GM12873 (cell line): ENCODE measurements around the gene PAWR.

ENCODE experiments used
- CTCF ChIP-seq: IDR thresholded peaks from 2 replicates; pipeline ENCODE4 v1.5.1; 2012; ENCODE audit warnings: low read depth, mild to moderate bottlenecking, moderate library complexity, low read length, control low read depth; ENCODE audit not compliant: insufficient read depth; ENCODE audit errors: missing control alignments

Gene PAWR

DNA sequence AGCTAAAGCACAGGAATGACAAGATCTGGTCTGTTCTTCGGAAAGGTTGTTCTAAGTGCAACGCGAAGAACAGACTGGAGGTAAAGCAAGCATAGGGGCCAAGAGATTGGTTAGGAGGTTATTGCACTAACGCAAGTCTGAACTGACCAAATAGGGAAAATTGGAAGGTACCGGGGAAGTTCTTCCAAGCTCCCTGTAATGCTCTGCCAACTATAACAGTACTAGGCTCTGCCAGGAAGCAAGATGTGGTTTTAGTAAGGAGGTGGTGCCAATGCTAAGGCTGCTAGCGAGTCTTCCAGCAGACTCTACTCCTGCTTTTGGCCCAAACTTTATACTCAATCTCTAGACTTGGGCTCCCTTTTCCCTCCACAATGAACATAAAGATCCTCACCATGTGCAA lies 138.6 kb downstream of the PAWR start:
- no peak for TF ChIP-seq CTCF

- TF ChIP-seq CTCF = no peak
Observed at GRCh38 chr12:79549531-79550271, 141.1 kb downstream of the PAWR start.

GRCh38 chr12:79548610-79548924 lies 142.2 kb downstream of the PAWR start:
- no peak for TF ChIP-seq CTCF

- TF ChIP-seq CTCF = peak; percentile 73
Observed at GRCh38 chr12:79547735-79548609, 142.8 kb downstream of the PAWR start.

DNA sequence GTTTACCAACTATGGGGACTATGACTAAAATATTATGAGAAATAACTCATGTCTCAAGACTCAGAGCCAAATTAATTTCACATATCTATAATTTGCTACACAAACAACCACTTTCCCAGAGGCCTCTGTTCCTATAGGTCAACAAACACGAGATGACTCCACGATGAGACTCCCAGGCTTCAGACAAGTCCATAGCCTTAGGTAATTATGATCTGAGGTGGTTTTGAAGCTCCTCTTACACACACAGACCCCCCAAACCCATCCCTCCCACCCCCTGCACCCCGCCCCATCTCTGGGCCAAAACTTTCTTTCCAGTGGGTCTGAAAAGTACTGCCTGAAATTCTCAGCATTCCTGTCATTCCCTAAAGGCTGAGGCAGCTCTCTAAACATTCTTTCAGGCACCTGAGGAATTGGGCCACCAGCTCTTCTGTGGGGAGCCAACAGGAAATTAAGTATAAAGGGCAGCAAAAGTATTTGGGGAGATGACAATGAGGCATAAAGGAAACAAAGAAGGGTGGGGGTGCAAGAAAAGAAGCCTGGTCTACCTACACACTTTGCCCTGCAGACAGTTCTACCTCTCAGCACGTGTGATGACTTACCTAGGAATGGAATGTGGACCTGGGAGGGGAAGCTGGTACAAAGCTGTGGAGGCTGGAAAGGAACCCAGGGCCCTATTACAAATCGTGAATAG lies 143.6 kb downstream of the PAWR start:
- no peak for TF ChIP-seq CTCF

DNA sequence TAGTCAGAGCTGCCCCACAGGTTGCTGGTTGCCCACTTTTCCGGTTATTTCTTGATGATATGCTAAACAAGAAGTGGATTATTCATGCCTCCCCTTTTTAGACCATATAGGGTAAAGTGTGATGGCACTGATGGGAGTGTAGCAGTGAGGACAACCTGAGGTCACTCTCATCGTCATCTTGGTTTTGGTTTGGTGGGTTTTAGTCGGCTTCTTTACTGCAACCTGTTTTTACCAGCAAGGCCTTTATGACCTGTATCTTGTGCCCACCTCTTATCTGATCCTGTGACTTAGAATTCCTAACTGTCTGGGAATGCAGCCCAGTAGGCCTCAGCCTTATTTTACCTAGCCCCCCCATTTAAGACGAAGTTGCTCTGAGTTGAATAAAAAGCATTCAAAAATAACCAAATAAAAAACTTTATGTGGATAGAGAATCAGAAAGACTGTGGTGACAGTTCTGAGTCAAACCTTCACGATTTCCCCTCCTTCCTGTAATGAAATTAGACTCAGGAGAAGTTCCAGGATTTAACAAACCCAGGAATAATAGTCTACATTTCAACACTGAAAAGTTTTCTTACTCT lies 144.2 kb downstream of the PAWR start:
- no peak for TF ChIP-seq CTCF

DNA sequence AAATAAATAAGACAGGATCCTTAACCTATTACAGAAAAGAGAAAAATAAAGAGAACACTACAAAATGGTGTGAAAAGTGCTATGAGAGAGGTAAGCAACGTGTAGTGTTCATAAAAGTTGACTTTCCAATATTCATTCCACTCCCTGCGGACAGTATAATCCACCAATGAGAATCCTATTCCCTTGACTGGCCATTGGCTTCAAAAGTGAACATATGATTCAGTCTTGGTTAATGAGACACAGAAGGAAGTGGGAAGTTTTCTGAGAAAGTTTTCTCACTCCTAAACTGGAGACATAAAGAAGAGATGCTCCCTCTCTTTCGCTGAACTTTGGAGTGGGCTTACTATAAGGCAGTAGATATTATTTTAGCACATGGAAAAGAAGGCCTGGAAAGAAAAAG lies 153.1 kb downstream of the PAWR start:
- no peak for TF ChIP-seq CTCF
